Measurements from ENCODE around the gene VWA7. TPM values are rescaled to one million over a fixed set of nuclear protein-coding genes. Genes with fewer than 3 reads are reported as not detected.

Gene VWA7
- total RNA-seq, 1 donor from 2014 or later, result 0.26 TPM

- TF ChIP-seq CTCF (IDR thresholded peaks at IDR 0.05; ENCODE audit: insufficient read depth, low read length, severe bottlenecking), result no peak
- Histone ChIP-seq H3K4me3 (ENCODE audit: low read depth, low read length) (no peak within 1 kb of the TSS), H3K27me3 (ENCODE audit: control insufficient read depth, insufficient read depth, low read length) (no peaks in the 10 kb centered on the region), H3K36me3 (ENCODE audit: control insufficient read depth, insufficient read depth, low read length) (peaks cover 5% of the 10 kb centered on the region)
- FAIRE-seq, result no peak
- no peak for DNase-seq (ENCODE audit: low read depth)
Observed at GRCh38 chr6:31723245-31723979, 53.7 kb downstream of the VWA7 start, which contains the start of gene MPIG6B. TSS of gene MPIG6B (plus strand) at chr6:31723373. CDS start at chr6:31723384, 11 bp downstream.

- TF ChIP-seq CTCF (IDR thresholded peaks at IDR 0.05; ENCODE audit: insufficient read depth, low read length, severe bottlenecking), result no peak
- DNase-seq (ENCODE audit: low read depth), result no peak
Observed at GRCh38 chr6:31722173-31722572, 55.0 kb downstream of the VWA7 start.

GRCh38 chr6:31721351-31722020 lies 55.6 kb downstream of the VWA7 start, which contains the start of gene LY6G6C:
TSS of gene LY6G6C (minus strand) at chr6:31721746. CDS start at chr6:31721679, 67 bp downstream.
- Histone ChIP-seq H3K4me3 (ENCODE audit: low read depth, low read length) (no peak within 1 kb of the TSS), H3K27me3 (ENCODE audit: control insufficient read depth, insufficient read depth, low read length) (no peaks in the 10 kb centered on the region), H3K36me3 (ENCODE audit: control insufficient read depth, insufficient read depth, low read length) (no peaks in the 10 kb centered on the region)
- TF ChIP-seq CTCF (IDR thresholded peaks at IDR 0.05; ENCODE audit: insufficient read depth, low read length, severe bottlenecking), result no peak
- FAIRE-seq, result no peak
- no peak for DNase-seq (ENCODE audit: low read depth)

More at GRCh38 chr6:31722173-31722572, 55.0 kb downstream of the VWA7 start:
- no peak overlapping the region for H3K4me3 ChIP-seq (ENCODE audit: low read depth, low read length)
- FAIRE-seq, result no peak
- peaks cover 3% of the 10 kb centered on the region for H3K36me3 ChIP-seq (ENCODE audit: control insufficient read depth, insufficient read depth, low read length)
- no peaks in the 10 kb centered on the region for H3K27me3 ChIP-seq (ENCODE audit: control insufficient read depth, insufficient read depth, low read length)

- Histone ChIP-seq H3K36me3 (ENCODE audit: control insufficient read depth, insufficient read depth, low read length) (no peaks in the 10 kb centered on the region), H3K27me3 (ENCODE audit: control insufficient read depth, insufficient read depth, low read length) (no peaks in the 10 kb centered on the region), H3K4me3 (ENCODE audit: low read depth, low read length) (no peak overlapping the region)
- no peak for TF ChIP-seq CTCF (IDR thresholded peaks at IDR 0.05; ENCODE audit: insufficient read depth, low read length, severe bottlenecking)
- no peak for DNase-seq (ENCODE audit: low read depth)
- FAIRE-seq, result no peak
Observed at GRCh38 chr6:31720196-31720770, 56.8 kb downstream of the VWA7 start.

GRCh38 chr6:31719001-31719400 lies 58.1 kb downstream of the VWA7 start:
- FAIRE-seq (no peak), DNase-seq (ENCODE audit: low read depth) (no peak)
- no peak overlapping the region for H3K4me3 ChIP-seq (ENCODE audit: low read depth, low read length)
- no peaks in the 10 kb centered on the region for H3K36me3 ChIP-seq (ENCODE audit: control insufficient read depth, insufficient read depth, low read length)
- H3K27me3 ChIP-seq (ENCODE audit: control insufficient read depth, insufficient read depth, low read length), result no peaks in the 10 kb centered on the region
- no peak for TF ChIP-seq CTCF (IDR thresholded peaks at IDR 0.05; ENCODE audit: insufficient read depth, low read length, severe bottlenecking)

Data from bronchial epithelial cell (primary cell).